ENCODE data around the gene FBXW8. TPM values are rescaled to one million over a fixed set of nuclear protein-coding genes. Genes with fewer than 3 reads are reported as not detected.

Gene FBXW8
- total RNA-seq, 1 donor from 2014 or later, result 16.4 TPM

- H3K27me3 ChIP-seq (ENCODE audit: low read depth), result no peaks in the 10 kb centered on the region
Observed at GRCh38 chr12:117058442-117059072, 147.8 kb downstream of the FBXW8 start.

DNA sequence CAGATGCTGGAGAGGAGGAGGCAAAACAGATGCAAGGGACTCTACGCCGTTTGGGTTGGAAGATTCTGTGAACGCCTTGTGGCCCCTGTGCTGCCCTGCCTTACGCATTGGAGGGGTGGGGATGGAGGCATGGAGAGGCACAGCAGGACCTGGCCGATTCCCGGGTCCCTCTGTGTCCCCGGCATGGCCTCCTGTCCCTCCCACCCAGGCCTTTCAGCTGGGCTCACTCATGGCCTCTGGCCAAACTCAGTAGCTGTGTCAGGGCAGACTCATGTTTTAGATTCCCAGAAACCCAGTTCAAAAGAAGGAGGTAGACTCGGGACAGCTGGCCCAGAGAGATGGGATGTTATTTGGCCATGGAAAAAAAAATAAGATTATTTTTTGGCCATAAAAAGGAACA lies 148.4 kb downstream of the FBXW8 start:
- ATAC-seq (no peak), DNase-seq (no peak)
- TF ChIP-seq, protein P1, sequence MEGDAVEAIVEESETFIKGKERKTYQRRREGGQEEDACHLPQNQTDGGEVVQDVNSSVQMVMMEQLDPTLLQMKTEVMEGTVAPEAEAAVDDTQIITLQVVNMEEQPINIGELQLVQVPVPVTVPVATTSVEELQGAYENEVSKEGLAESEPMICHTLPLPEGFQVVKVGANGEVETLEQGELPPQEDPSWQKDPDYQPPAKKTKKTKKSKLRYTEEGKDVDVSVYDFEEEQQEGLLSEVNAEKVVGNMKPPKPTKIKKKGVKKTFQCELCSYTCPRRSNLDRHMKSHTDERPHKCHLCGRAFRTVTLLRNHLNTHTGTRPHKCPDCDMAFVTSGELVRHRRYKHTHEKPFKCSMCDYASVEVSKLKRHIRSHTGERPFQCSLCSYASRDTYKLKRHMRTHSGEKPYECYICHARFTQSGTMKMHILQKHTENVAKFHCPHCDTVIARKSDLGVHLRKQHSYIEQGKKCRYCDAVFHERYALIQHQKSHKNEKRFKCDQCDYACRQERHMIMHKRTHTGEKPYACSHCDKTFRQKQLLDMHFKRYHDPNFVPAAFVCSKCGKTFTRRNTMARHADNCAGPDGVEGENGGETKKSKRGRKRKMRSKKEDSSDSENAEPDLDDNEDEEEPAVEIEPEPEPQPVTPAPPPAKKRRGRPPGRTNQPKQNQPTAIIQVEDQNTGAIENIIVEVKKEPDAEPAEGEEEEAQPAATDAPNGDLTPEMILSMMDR (IDR thresholded peaks at IDR 0.05), result no peak
- no peak overlapping the region for H3K27ac ChIP-seq
- no peaks in the 10 kb centered on the region for H3K36me3 ChIP-seq
- intact Hi-C loops (cut with DNase I), result no loop called here
- H3K4me1 ChIP-seq, result no peaks in the 10 kb centered on the region
- no peaks in the 10 kb centered on the region for H3K27me3 ChIP-seq (ENCODE audit: low read depth)
- H3K9me3 ChIP-seq, result no peaks in the 10 kb centered on the region
- H3K4me3 ChIP-seq, result no peak overlapping the region

More at GRCh38 chr12:117058442-117059072, 147.8 kb downstream of the FBXW8 start:
- intact Hi-C loops (cut with DNase I), result no loop called here
- Histone ChIP-seq H3K4me1 (no peaks in the 10 kb centered on the region), H3K4me3 (no peak overlapping the region), H3K36me3 (no peaks in the 10 kb centered on the region), H3K27ac (no peak overlapping the region), H3K9me3 (no peaks in the 10 kb centered on the region)
- no peak for ATAC-seq
- TF ChIP-seq, protein P1 (IDR thresholded peaks at IDR 0.05), result no peak
- no peak for DNase-seq

DNA sequence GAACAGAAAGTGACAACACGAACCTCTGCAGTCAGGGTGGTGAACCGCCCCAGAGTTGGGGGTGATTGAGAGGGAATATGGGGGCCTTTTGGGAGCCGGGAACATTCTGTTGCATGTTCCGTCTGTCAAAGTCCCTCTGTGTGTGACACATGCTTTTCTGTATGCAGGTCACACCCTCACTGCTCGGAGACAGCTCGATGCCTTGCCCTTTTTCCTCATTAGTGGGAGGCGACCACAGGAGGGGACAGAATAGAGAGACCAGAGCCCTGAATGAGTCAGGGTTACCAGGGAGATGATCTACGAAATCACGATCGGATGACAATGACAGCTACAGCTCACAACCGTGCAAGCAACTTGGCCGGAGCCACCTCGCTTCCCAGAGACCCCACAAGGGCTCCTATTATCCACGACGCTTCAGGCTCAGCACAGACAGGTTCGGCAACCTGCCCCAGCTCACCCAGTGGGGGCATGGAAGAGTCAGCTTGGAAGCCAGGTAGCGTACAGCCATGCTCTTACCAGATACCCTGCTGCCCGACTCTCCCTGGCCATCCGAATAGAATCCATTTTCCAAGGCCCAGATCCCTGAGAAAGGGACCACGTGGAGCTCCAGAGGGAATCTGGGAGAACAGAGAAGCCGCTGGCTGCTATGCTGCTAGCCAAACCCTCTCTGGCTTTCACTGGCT lies 149.6 kb downstream of the FBXW8 start:
- DNase-seq (no peak), ATAC-seq (no peak)
- Histone ChIP-seq H3K27me3 (ENCODE audit: low read depth) (no peaks in the 10 kb centered on the region), H3K4me1 (no peaks in the 10 kb centered on the region), H3K27ac (peak overlapping the region; percentile 31), H3K4me3 (no peak overlapping the region), H3K36me3 (no peaks in the 10 kb centered on the region), H3K9me3 (no peaks in the 10 kb centered on the region)
- TF ChIP-seq, protein P1 (IDR thresholded peaks at IDR 0.05), result no peak
- intact Hi-C loops (cut with DNase I), result no loop called here

GRCh38 chr12:117060929-117061305 lies 150.2 kb downstream of the FBXW8 start:
- TF ChIP-seq, protein P1 (IDR thresholded peaks at IDR 0.05), result no peak
- H3K4me3 ChIP-seq, result no peak overlapping the region
- DNase-seq, result no peak
- no peak for ATAC-seq
- H3K9me3 ChIP-seq, result no peaks in the 10 kb centered on the region
- no peaks in the 10 kb centered on the region for H3K4me1 ChIP-seq
- H3K27ac ChIP-seq, result peak overlapping the region; percentile 31
- intact Hi-C loops (cut with DNase I), result no loop called here
- H3K27me3 ChIP-seq (ENCODE audit: low read depth), result no peaks in the 10 kb centered on the region
- no peaks in the 10 kb centered on the region for H3K36me3 ChIP-seq

- TF ChIP-seq, protein P1 (IDR thresholded peaks at IDR 0.05), result no peak
- Histone ChIP-seq H3K4me3 (no peak overlapping the region), H3K27ac (no peak overlapping the region), H3K9me3 (no peaks in the 10 kb centered on the region), H3K4me1 (no peaks in the 10 kb centered on the region), H3K36me3 (no peaks in the 10 kb centered on the region), H3K27me3 (ENCODE audit: low read depth) (no peaks in the 10 kb centered on the region)
- intact Hi-C loops (cut with DNase I), result no loop called here
- ATAC-seq (no peak), DNase-seq (no peak)
Observed at GRCh38 chr12:117061555-117062079, 150.9 kb downstream of the FBXW8 start.
